ENCODE measurements around the gene MAFF. TPM values are rescaled to one million over a fixed set of nuclear protein-coding genes. Genes with fewer than 3 reads are reported as not detected.

MAFF gene
- total RNA-seq, 1 experiment from 2014 or later, result 4.6 TPM

- TF ChIP-seq, protein P1, sequence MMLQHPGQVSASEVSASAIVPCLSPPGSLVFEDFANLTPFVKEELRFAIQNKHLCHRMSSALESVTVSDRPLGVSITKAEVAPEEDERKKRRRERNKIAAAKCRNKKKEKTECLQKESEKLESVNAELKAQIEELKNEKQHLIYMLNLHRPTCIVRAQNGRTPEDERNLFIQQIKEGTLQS (CRISPR knock-in tag; conservative IDR thresholded peaks at IDR 0.05), result no peak
- TF ChIP-seq NFYB (CRISPR knock-in tag; conservative IDR thresholded peaks at IDR 0.05; ENCODE audit: low read depth), result no peak
- TF ChIP-seq PRRX2 (CRISPR knock-in tag; IDR thresholded peaks at IDR 0.05), result no peak
- TF ChIP-seq, protein P2, sequence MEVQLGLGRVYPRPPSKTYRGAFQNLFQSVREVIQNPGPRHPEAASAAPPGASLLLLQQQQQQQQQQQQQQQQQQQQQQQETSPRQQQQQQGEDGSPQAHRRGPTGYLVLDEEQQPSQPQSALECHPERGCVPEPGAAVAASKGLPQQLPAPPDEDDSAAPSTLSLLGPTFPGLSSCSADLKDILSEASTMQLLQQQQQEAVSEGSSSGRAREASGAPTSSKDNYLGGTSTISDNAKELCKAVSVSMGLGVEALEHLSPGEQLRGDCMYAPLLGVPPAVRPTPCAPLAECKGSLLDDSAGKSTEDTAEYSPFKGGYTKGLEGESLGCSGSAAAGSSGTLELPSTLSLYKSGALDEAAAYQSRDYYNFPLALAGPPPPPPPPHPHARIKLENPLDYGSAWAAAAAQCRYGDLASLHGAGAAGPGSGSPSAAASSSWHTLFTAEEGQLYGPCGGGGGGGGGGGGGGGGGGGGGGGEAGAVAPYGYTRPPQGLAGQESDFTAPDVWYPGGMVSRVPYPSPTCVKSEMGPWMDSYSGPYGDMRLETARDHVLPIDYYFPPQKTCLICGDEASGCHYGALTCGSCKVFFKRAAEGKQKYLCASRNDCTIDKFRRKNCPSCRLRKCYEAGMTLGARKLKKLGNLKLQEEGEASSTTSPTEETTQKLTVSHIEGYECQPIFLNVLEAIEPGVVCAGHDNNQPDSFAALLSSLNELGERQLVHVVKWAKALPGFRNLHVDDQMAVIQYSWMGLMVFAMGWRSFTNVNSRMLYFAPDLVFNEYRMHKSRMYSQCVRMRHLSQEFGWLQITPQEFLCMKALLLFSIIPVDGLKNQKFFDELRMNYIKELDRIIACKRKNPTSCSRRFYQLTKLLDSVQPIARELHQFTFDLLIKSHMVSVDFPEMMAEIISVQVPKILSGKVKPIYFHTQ (CRISPR knock-in tag; IDR thresholded peaks at IDR 0.05), result no peak
- TF ChIP-seq, protein P3, sequence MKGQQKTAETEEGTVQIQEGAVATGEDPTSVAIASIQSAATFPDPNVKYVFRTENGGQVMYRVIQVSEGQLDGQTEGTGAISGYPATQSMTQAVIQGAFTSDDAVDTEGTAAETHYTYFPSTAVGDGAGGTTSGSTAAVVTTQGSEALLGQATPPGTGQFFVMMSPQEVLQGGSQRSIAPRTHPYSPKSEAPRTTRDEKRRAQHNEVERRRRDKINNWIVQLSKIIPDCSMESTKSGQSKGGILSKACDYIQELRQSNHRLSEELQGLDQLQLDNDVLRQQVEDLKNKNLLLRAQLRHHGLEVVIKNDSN (CRISPR knock-in tag; IDR thresholded peaks at IDR 0.05), result peak; percentile 57; the same call in 1 of the 2 replicates
- TF ChIP-seq FOXK1 (CRISPR knock-in tag; IDR thresholded peaks at IDR 0.05), result no peak
- no peak for TF ChIP-seq ZNF232 (CRISPR knock-in tag; IDR thresholded peaks at IDR 0.05)
- TF ChIP-seq, protein P4, sequence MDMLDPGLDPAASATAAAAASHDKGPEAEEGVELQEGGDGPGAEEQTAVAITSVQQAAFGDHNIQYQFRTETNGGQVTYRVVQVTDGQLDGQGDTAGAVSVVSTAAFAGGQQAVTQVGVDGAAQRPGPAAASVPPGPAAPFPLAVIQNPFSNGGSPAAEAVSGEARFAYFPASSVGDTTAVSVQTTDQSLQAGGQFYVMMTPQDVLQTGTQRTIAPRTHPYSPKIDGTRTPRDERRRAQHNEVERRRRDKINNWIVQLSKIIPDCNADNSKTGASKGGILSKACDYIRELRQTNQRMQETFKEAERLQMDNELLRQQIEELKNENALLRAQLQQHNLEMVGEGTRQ (CRISPR knock-in tag; IDR thresholded peaks at IDR 0.05), result peak; percentile 60; the same call in 1 of the 2 replicates
- no peak for TF ChIP-seq EMX1 (CRISPR knock-in tag; IDR thresholded peaks at IDR 0.05)
- TF ChIP-seq, protein P5, sequence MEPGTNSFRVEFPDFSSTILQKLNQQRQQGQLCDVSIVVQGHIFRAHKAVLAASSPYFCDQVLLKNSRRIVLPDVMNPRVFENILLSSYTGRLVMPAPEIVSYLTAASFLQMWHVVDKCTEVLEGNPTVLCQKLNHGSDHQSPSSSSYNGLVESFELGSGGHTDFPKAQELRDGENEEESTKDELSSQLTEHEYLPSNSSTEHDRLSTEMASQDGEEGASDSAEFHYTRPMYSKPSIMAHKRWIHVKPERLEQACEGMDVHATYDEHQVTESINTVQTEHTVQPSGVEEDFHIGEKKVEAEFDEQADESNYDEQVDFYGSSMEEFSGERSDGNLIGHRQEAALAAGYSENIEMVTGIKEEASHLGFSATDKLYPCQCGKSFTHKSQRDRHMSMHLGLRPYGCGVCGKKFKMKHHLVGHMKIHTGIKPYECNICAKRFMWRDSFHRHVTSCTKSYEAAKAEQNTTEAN (CRISPR knock-in tag; IDR thresholded peaks at IDR 0.05), result no peak
- no peak for TF ChIP-seq ZNF317 (CRISPR knock-in tag; IDR thresholded peaks at IDR 0.05; ENCODE audit: borderline replicate concordance, low read depth)
- TF ChIP-seq GRHL2 (CRISPR knock-in tag; IDR thresholded peaks at IDR 0.05; ENCODE audit: insufficient replicate concordance, severe bottlenecking), result no peak
- no peak for TF ChIP-seq ELF4 (CRISPR knock-in tag; IDR thresholded peaks at IDR 0.05; ENCODE audit: low read depth)
- TF ChIP-seq, protein P6, sequence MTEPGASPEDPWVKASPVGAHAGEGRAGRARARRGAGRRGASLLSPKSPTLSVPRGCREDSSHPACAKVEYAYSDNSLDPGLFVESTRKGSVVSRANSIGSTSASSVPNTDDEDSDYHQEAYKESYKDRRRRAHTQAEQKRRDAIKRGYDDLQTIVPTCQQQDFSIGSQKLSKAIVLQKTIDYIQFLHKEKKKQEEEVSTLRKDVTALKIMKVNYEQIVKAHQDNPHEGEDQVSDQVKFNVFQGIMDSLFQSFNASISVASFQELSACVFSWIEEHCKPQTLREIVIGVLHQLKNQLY (CRISPR knock-in tag; IDR thresholded peaks at IDR 0.05), result no peak
- TF ChIP-seq MXD4 (CRISPR knock-in tag; IDR thresholded peaks at IDR 0.05; ENCODE audit: borderline replicate concordance), result no peak
- no peak for TF ChIP-seq SMAD3 (CRISPR knock-in tag; IDR thresholded peaks at IDR 0.05; ENCODE audit: borderline replicate concordance)
- TF ChIP-seq, protein P7, sequence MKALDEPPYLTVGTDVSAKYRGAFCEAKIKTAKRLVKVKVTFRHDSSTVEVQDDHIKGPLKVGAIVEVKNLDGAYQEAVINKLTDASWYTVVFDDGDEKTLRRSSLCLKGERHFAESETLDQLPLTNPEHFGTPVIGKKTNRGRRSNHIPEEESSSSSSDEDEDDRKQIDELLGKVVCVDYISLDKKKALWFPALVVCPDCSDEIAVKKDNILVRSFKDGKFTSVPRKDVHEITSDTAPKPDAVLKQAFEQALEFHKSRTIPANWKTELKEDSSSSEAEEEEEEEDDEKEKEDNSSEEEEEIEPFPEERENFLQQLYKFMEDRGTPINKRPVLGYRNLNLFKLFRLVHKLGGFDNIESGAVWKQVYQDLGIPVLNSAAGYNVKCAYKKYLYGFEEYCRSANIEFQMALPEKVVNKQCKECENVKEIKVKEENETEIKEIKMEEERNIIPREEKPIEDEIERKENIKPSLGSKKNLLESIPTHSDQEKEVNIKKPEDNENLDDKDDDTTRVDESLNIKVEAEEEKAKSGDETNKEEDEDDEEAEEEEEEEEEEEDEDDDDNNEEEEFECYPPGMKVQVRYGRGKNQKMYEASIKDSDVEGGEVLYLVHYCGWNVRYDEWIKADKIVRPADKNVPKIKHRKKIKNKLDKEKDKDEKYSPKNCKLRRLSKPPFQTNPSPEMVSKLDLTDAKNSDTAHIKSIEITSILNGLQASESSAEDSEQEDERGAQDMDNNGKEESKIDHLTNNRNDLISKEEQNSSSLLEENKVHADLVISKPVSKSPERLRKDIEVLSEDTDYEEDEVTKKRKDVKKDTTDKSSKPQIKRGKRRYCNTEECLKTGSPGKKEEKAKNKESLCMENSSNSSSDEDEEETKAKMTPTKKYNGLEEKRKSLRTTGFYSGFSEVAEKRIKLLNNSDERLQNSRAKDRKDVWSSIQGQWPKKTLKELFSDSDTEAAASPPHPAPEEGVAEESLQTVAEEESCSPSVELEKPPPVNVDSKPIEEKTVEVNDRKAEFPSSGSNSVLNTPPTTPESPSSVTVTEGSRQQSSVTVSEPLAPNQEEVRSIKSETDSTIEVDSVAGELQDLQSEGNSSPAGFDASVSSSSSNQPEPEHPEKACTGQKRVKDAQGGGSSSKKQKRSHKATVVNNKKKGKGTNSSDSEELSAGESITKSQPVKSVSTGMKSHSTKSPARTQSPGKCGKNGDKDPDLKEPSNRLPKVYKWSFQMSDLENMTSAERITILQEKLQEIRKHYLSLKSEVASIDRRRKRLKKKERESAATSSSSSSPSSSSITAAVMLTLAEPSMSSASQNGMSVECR (CRISPR knock-in tag; IDR thresholded peaks at IDR 0.05; ENCODE audit: borderline replicate concordance), result no peak
- no peak for TF ChIP-seq GTF2I (CRISPR knock-in tag; conservative IDR thresholded peaks at IDR 0.05)
- TF ChIP-seq ETV6 (CRISPR knock-in tag; IDR thresholded peaks at IDR 0.05), result 0 out of 2 replicates have a peak, but pooled peaks have one; percentile 24
- TF ChIP-seq, protein P8, sequence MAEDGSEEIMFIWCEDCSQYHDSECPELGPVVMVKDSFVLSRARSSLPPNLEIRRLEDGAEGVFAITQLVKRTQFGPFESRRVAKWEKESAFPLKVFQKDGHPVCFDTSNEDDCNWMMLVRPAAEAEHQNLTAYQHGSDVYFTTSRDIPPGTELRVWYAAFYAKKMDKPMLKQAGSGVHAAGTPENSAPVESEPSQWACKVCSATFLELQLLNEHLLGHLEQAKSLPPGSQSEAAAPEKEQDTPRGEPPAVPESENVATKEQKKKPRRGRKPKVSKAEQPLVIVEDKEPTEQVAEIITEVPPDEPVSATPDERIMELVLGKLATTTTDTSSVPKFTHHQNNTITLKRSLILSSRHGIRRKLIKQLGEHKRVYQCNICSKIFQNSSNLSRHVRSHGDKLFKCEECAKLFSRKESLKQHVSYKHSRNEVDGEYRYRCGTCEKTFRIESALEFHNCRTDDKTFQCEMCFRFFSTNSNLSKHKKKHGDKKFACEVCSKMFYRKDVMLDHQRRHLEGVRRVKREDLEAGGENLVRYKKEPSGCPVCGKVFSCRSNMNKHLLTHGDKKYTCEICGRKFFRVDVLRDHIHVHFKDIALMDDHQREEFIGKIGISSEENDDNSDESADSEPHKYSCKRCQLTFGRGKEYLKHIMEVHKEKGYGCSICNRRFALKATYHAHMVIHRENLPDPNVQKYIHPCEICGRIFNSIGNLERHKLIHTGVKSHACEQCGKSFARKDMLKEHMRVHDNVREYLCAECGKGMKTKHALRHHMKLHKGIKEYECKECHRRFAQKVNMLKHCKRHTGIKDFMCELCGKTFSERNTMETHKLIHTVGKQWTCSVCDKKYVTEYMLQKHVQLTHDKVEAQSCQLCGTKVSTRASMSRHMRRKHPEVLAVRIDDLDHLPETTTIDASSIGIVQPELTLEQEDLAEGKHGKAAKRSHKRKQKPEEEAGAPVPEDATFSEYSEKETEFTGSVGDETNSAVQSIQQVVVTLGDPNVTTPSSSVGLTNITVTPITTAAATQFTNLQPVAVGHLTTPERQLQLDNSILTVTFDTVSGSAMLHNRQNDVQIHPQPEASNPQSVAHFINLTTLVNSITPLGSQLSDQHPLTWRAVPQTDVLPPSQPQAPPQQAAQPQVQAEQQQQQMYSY (CRISPR knock-in tag; IDR thresholded peaks at IDR 0.05), result no peak
- TF ChIP-seq HMGA2 (CRISPR knock-in tag; IDR thresholded peaks at IDR 0.05), result no peak
- no peak for TF ChIP-seq GABPB1 (CRISPR knock-in tag; IDR thresholded peaks at IDR 0.05)
- TF ChIP-seq SMAD4 (CRISPR knock-in tag; IDR thresholded peaks at IDR 0.05), result no peak
- TF ChIP-seq TEAD1 (CRISPR knock-in tag; IDR thresholded peaks at IDR 0.05), result no peak
- no peak for TF ChIP-seq KAT7 (CRISPR knock-in tag; IDR thresholded peaks at IDR 0.05; ENCODE audit: borderline replicate concordance)
Observed at GRCh38 chr22:38180841-38181452, 20.8 kb upstream of the MAFF start (continued).
